Stomach (tissue), 4 donors: ENCODE measurements around the gene CYBA.

ENCODE experiments used
- EP300 ChIP-seq: sonication (generic); formaldehyde crosslinking; IDR thresholded peaks from one replicate; pipeline ENCODE4 v1.6.1; 2017; ENCODE audit warnings: antibody characterized with exemption
- POLR2AphosphoS5 ChIP-seq, 3 donors: sonication (generic); formaldehyde crosslinking; IDR thresholded peaks; one replicate each; pipeline ENCODE4 v1.6.1; 2016; ENCODE audit warnings: antibody characterized with exemption in 3 of 3

DNA sequence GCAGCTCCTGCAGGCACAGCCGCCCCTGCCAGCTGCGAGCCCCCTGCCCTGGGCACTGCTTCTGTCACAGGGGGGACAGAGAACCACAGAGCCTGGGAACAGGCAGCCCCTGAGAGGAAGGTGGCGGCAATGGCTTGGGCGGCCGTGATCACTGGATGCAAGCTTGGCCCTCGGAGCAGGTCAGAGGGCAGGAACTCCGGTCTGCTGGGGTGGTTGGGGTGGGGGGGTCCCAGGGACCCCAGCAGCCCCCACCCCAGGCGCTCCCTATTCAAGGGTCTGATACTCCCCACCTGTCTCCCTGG is 1.9 kb upstream of the CYBA start:
- TF ChIP-seq POLR2AphosphoS5 (IDR thresholded peaks at IDR 0.05), result no peak
- no peak for TF ChIP-seq EP300
